ENCODE data around the gene TMEM208. TPM values are rescaled to one million over a fixed set of nuclear protein-coding genes. Genes with fewer than 3 reads are reported as not detected.

Gene TMEM208
- total RNA-seq, 2 donors from 2014 or later: 28.4 to 35.4 TPM

GRCh38 chr16:67188798-67189197, 38.1 kb upstream of the TMEM208 start:
- ATAC-seq: no peak
- Mint-ChIP-seq H3K27ac (no peak overlapping the region), H3K9me3 (no peaks in the 10 kb centered on the region), H3K36me3 (peaks cover 7 to 22% of the 10 kb centered on the region in 2 donors)
- DNase-seq (ENCODE audit: low spot score in 2 of 2): no peak

GRCh38 chr16:67190041-67190440, 36.9 kb upstream of the TMEM208 start, which contains the start of gene EXOC3L1:
Gene EXOC3L1, minus strand, starts transcription at chr16:67190136. Its CDS starts 460 bp downstream, at chr16:67189676.
- ATAC-seq (no peak), DNase-seq (ENCODE audit: low spot score in 2 of 2) (no peak)
- H3K9me3 Mint-ChIP-seq: no peaks in the 10 kb centered on the region
- H3K36me3 Mint-ChIP-seq: peaks cover 13 to 27% of the 10 kb centered on the region in 2 donors
- peak within 1 kb of the TSS in 1 of 2 donors; percentile 92 for H3K27ac Mint-ChIP-seq

DNA sequence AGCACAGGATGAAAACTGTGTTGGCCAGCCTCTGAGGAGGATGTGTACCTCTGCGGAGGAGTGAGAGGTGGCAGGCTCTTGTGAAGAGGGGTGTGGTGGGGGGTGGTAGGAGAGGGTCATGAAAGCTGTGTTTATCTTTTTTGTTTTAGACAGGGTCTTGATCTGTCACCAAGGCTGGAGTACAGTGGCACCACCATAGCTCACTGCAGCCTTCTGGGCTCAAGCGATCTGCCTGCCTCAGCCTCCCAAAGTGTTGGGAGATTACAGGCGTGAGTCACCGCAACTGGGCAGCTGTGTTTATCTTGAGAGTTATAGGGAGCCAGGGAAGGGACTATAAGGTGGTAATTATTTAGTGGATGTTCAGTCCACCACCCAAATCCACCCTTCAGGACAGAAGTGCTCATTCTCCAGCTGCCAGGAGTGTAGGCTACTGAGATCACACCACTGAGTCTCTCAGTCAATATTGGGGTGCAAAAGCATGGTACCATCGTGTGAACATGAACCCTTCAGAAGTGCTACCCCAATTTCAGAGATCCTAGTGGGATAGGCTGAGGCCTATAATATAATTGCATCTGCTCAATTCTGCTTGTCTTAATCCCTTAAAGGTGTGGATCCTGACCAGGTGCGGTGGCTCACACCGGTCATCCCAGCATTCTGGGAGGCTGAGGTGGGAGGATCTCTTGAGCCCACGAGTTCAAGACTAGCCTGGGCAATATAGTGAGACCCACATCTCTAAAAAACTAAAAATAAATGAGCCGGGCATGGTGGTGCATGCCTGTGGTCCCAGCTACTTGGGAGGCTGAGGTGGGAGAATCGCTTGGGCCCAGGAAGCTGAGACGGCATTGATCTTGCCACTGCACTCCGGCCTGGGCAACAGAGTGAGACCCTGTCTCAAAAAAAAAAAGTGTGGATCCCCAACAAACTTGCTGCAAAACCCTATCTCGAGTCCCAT, 36.2 kb upstream of the TMEM208 start:
- Mint-ChIP-seq H3K27ac (peak overlapping the region in 1 of 2 donors; percentile 92), H3K9me3 (no peaks in the 10 kb centered on the region), H3K36me3 (peaks cover 13 to 30% of the 10 kb centered on the region in 2 donors)
- ATAC-seq: no peak
- no peak for DNase-seq (ENCODE audit: low spot score in 2 of 2)

GRCh38 chr16:67191411-67191994, 35.4 kb upstream of the TMEM208 start:
- peaks cover 20 to 38% of the 10 kb centered on the region in 2 donors for H3K36me3 Mint-ChIP-seq
- peak; percentile 15 to 18 for ATAC-seq

DNA sequence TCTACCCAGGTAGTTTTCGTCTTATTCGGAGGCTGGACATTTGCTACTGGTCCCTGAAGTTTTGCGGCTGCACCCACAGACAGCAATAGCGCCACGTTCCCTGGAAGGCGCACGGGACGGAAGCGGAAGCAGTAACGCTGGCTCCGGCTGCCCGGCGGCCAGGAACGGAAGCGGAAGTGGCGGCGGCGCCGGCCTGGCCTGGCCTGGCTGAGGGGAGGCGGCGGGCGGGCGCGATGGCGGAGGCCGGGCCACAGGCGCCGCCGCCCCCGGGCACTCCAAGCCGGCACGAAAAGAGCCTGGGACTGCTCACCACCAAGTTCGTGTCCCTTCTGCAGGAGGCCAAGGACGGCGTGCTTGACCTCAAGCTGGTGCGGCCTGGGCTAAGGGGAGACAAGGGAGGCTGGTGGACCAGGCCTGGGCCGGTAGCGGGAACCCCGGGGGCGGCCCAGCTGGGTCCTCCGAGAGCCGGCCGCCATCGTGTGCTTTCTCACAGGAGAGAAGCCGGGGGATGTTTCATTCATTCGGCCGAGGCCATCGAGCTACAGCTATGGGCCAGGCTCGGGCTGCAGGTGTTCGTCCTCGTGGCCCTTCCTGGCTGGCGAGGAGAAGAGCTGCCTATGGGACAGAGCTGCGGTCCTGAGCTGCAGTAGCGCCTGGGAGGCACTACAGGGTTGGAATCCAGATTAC, 34.8 kb upstream of the TMEM208 start, which contains the start of gene E2F4:
TSS of gene E2F4 (plus strand) at position 161 of the 687 bp plus-strand sequence. CDS start at position 234, 73 bp downstream.
- peak within 1 kb of the TSS; percentile 92 to 96 for H3K27ac Mint-ChIP-seq
- DNase-seq (ENCODE audit: low spot score in 2 of 2) (peak; percentile 90 to 91), ATAC-seq (peak; percentile 99)
- no peaks in the 10 kb centered on the region for H3K9me3 Mint-ChIP-seq
- peaks cover 25 to 44% of the 10 kb centered on the region in 2 donors for H3K36me3 Mint-ChIP-seq

More at GRCh38 chr16:67191411-67191994, 35.4 kb upstream of the TMEM208 start:
- no peaks in the 10 kb centered on the region for H3K9me3 Mint-ChIP-seq
- no peak for DNase-seq (ENCODE audit: low spot score in 2 of 2)
- peak overlapping the region; percentile 85 to 92 for H3K27ac Mint-ChIP-seq

DNA sequence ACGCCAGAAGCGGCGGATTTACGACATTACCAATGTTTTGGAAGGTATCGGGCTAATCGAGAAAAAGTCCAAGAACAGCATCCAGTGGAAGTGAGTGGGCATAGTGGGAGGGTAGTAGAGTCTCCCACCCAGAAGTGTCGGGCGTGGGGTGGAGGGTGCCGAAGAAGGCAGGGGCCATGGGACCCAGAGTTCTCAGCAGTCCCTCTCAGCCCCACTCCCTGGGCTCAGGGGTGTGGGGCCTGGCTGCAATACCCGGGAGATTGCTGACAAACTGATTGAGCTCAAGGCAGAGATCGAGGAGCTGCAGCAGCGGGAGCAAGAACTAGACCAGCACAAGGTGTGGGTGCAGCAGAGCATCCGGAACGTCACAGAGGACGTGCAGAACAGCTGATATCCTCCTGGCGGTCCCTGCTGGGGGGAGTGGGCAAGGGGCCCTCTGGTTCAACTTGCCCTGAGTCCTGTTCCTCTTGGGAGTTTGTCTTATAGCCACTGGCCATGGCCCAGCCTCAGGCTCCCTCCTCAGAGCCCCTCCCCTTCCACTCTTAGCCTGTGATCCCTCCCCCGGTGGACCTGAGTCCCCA, 34.1 kb upstream of the TMEM208 start:
- peaks cover 25 to 44% of the 10 kb centered on the region in 2 donors for H3K36me3 Mint-ChIP-seq
- no peak for DNase-seq (ENCODE audit: low spot score in 2 of 2)
- H3K9me3 Mint-ChIP-seq: no peaks in the 10 kb centered on the region
- H3K27ac Mint-ChIP-seq: peak overlapping the region; percentile 92 to 96
- ATAC-seq: no peak

- peak overlapping the region; percentile 92 to 96 for H3K27ac Mint-ChIP-seq
Measured at GRCh38 chr16:67193536-67193935, 33.4 kb upstream of the TMEM208 start.

DNA sequence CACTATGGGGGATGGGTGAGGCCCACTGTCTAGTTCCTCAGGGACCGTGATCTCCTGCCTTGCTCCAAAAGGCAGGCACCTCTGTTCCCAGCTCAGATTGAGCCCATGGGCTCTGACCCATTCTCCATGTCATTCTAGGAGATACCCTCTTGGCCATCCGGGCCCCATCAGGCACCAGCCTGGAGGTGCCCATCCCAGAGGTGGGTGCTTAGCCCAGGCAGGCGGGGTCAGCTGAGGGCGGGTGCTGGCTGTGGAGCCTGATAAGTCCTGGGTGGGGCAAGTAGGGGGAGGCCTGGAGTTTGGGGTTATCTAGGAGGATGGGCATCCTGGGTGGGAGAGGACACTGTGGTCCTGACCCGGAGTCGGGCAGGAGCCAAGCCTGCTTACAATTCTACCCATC, 32.7 kb upstream of the TMEM208 start:
- Mint-ChIP-seq H3K9me3 (no peaks in the 10 kb centered on the region), H3K36me3 (peaks cover 25 to 44% of the 10 kb centered on the region in 2 donors), H3K27ac (peak overlapping the region; percentile 90 to 92)
- DNase-seq (ENCODE audit: low spot score in 2 of 2) (no peak), ATAC-seq (no peak)

More at GRCh38 chr16:67193536-67193935, 33.4 kb upstream of the TMEM208 start:
- H3K9me3 Mint-ChIP-seq: no peaks in the 10 kb centered on the region
- DNase-seq (ENCODE audit: low spot score in 2 of 2): no peak
- no peak for ATAC-seq
- H3K36me3 Mint-ChIP-seq: peaks cover 25 to 44% of the 10 kb centered on the region in 2 donors

GRCh38 chr16:67195676-67196075, 31.3 kb upstream of the TMEM208 start:
- Mint-ChIP-seq H3K9me3 (no peaks in the 10 kb centered on the region), H3K27ac (peak overlapping the region; percentile 4 to 67)

DNA sequence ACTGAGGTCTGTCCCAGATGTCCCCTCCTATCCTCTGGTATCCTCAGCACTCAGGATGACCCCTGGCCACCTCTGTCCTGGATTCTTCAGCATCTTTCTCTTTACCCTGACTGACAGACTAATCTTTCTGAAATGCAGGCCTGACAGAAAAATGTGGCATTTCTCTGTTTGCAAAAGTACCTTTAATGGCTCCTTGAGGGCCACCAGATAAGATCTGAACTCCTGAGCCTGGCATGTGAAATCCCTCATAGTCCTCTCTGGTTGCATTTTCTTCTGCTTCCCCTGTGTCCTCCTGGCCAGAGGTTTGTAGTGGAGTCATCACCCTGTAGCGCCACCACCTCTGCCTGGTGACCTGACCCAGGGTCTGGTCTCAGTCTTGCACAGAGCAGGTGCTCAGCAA, 30.0 kb upstream of the TMEM208 start:
- H3K9me3 Mint-ChIP-seq: no peaks in the 10 kb centered on the region
- no peak for ATAC-seq
- peaks cover 25 to 35% of the 10 kb centered on the region in 2 donors for H3K36me3 Mint-ChIP-seq
- H3K27ac Mint-ChIP-seq: peak overlapping the region in 1 of 2 donors; percentile 86
- DNase-seq (ENCODE audit: low spot score in 2 of 2): no peak

More at GRCh38 chr16:67195676-67196075, 31.3 kb upstream of the TMEM208 start:
- ATAC-seq: no peak
- peaks cover 25 to 44% of the 10 kb centered on the region in 2 donors for H3K36me3 Mint-ChIP-seq
- no peak for DNase-seq (ENCODE audit: low spot score in 2 of 2)

- H3K36me3 Mint-ChIP-seq: peaks cover 21 to 31% of the 10 kb centered on the region in 2 donors
- ATAC-seq: peak in 1 of 2 donors; percentile 5
Measured at GRCh38 chr16:67197704-67198103, 29.2 kb upstream of the TMEM208 start.

DNA sequence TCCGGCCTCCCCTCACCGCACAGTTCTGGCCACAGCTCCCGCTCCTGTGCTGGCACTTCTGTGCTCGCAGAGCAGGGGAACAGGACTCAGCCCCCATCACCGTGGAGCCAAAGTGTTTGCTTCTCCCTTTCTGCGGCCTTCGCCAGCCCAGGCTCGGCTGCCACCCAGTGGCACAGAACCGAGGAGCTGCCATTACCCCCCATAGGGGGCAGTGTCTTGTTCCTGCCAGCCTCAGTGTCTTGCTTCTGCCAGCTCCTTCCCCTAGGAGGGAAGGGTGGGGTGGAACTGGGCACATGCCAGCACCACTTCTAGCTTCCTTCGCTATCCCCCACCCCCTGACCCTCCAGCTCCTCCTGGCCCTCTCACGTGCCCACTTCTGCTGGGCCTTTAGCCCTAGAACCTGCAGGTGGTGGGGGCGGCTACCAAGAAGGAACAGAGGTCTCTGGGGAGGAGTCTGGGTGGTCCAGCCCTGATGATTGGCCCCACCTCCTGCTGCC, 28.6 kb upstream of the TMEM208 start:
- DNase-seq (ENCODE audit: low spot score in 2 of 2): no peak
- Mint-ChIP-seq H3K9me3 (no peaks in the 10 kb centered on the region), H3K27ac (peak overlapping the region in 1 of 2 donors; percentile 82), H3K36me3 (peaks cover 19 to 26% of the 10 kb centered on the region in 2 donors)
- ATAC-seq: peak; percentile 35 to 64

More at GRCh38 chr16:67197704-67198103, 29.2 kb upstream of the TMEM208 start:
- no peak for DNase-seq (ENCODE audit: low spot score in 2 of 2)
- Mint-ChIP-seq H3K27ac (peak overlapping the region in 1 of 2 donors; percentile 82), H3K9me3 (no peaks in the 10 kb centered on the region)

- ATAC-seq: no peak
- H3K9me3 Mint-ChIP-seq: no peaks in the 10 kb centered on the region
- H3K36me3 Mint-ChIP-seq: peaks cover 14 to 17% of the 10 kb centered on the region in 2 donors
- DNase-seq (ENCODE audit: low spot score in 2 of 2): no peak
- peak within 1 kb of the TSS in 1 of 2 donors; percentile 82 for H3K27ac Mint-ChIP-seq
Measured at GRCh38 chr16:67199011-67199807, 27.7 kb upstream of the TMEM208 start, which contains the start of gene ELMO3. Gene ELMO3, plus strand, starts transcription at chr16:67199131. Its CDS starts 196 bp downstream, at chr16:67199327.

- peaks cover 12 to 16% of the 10 kb centered on the region in 2 donors for H3K36me3 Mint-ChIP-seq
- no peaks in the 10 kb centered on the region for H3K9me3 Mint-ChIP-seq
- H3K27ac Mint-ChIP-seq: no peak overlapping the region
- DNase-seq (ENCODE audit: low spot score in 2 of 2) (no peak), ATAC-seq (no peak)
Measured at GRCh38 chr16:67199808-67200198, 27.1 kb upstream of the TMEM208 start.

DNA sequence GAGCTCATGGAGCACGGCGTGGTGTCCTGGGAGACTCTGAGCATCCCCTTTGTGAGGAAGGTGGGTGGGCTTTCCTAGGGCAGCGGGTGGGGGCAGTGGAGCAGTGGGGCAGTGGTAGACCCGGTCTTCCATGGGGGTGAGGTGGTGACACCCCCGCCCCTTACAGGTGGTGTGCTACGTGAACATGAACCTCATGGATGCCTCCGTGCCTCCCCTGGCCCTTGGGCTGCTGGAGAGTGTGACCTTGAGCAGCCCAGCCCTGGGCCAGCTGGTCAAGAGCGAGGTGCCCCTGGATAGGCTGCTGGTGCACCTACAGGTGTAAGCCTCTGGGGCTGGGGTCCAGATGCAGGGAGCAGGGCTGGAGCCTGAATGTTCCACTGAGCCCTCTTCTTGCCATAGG, 26.4 kb upstream of the TMEM208 start:
- H3K36me3 Mint-ChIP-seq: peaks cover 12 to 16% of the 10 kb centered on the region in 2 donors
- no peaks in the 10 kb centered on the region for H3K9me3 Mint-ChIP-seq
- no peak for DNase-seq (ENCODE audit: low spot score in 2 of 2)
- no peak overlapping the region for H3K27ac Mint-ChIP-seq
- ATAC-seq: no peak
